PC-3 (cell line): Measurements from ENCODE around the gene RFLNA. TPM values are rescaled to one million over a fixed set of nuclear protein-coding genes. Genes with fewer than 3 reads are reported as not detected.

Source experiments
- ATAC-seq: fragments of 200-7000 bp; cut with Tn5 transposase; 2 replicates; pipeline ENCODE4 v1.9.1; 2020; ENCODE audit warnings: mild to moderate bottlenecking, moderate library complexity
- BruUV-seq: library from RNA; stranded (reverse); fragments of 400-500 nt; replicated peaks from 2 replicates; lab custom pipeline; 2021; lab: Mats Ljungman, UMichigan
- CTCF ChIA-PET: fragments of 300-600 bp; sonication (Branson Sonifier 250); formaldehyde crosslinking; loops from one replicate; lab custom pipeline; 2022; ENCODE audit warnings: antibody characterized with exemption; lab: Charles Lee
- POLR2A ChIA-PET: fragments of 300-600 bp; sonication (Branson Sonifier 250); formaldehyde crosslinking; loops from one replicate; lab custom pipeline; 2022; ENCODE audit warnings: antibody characterized with exemption; ENCODE audit not compliant: unreplicated experiment; lab: Charles Lee
- DNase-seq: peaks from one replicate; pipeline ENCODE4 v3.0.0-alpha.2; 2015
- H2AFZ ChIP-seq: fragments of 300-600 bp; sonication (generic); 2 replicates; pipeline ENCODE4 v1.6.0; 2016; ENCODE audit warnings: antibody characterized with exemption, low read length
- H3F3A ChIP-seq: fragments of 300-600 bp; sonication (generic); one replicate; pipeline ENCODE4 v1.6.0; 2017; ENCODE audit warnings: antibody characterized with exemption, low read length, control low read depth, mild to moderate bottlenecking; ENCODE audit not compliant: unreplicated experiment
- H3K27ac ChIP-seq: fragments of 300-600 bp; sonication (generic); 2 replicates; pipeline ENCODE4 v1.5.1; 2016; ENCODE audit warnings: mild to moderate bottlenecking, low read length
- H3K27me3 ChIP-seq: fragments of 300-600 bp; sonication (generic); 2 replicates; pipeline ENCODE4 v1.6.1; 2016; ENCODE audit warnings: low read length, mixed read lengths
- H3K36me3 ChIP-seq: fragments of 300-600 bp; sonication (generic); 2 replicates; pipeline ENCODE4 v1.6.1; 2016; ENCODE audit warnings: low read depth, mixed run types, low read length, mixed read lengths
- H3K4me1 ChIP-seq: fragments of 300-600 bp; sonication (generic); 2 replicates; pipeline ENCODE4 v1.5.1; 2016; ENCODE audit warnings: low read length; ENCODE audit not compliant: insufficient read depth
- H3K4me2 ChIP-seq: fragments of 300-600 bp; sonication (generic); 2 replicates; pipeline ENCODE4 v1.6.0; 2016; ENCODE audit warnings: low read length
- H3K4me3 ChIP-seq: fragments of 300-600 bp; sonication (generic); 2 replicates; pipeline ENCODE4 v1.5.1; 2016; ENCODE audit warnings: mild to moderate bottlenecking, low read length, mixed read lengths
- H3K79me2 ChIP-seq: fragments of 300-600 bp; sonication (generic); 2 replicates; pipeline ENCODE4 v1.6.1; 2017; ENCODE audit warnings: low read length, mixed read lengths
- H3K9ac ChIP-seq: fragments of 300-600 bp; sonication (generic); 2 replicates; pipeline ENCODE4 v1.6.0; 2016; ENCODE audit warnings: mild to moderate bottlenecking, low read length
- H3K9me2 ChIP-seq: fragments of 300-600 bp; sonication (generic); replicated peaks from 2 replicates; pipeline ENCODE4 v1.6.1; 2016; ENCODE audit warnings: mixed run types, low read length, mixed read lengths
- H3K9me3 ChIP-seq: fragments of 300-600 bp; sonication (generic); 2 replicates; pipeline ENCODE4 v1.6.1; 2016; ENCODE audit warnings: low read length, mixed read lengths
- H4K20me1 ChIP-seq: fragments of 300-600 bp; sonication (generic); 2 replicates; pipeline ENCODE4 v1.6.1; 2016; ENCODE audit warnings: low read length, mixed read lengths
- CTCF ChIP-seq: fragments of 300-600 bp; sonication (generic); conservative IDR thresholded peaks from 2 replicates; pipeline ENCODE4 v1.5.1; 2017; ENCODE audit warnings: antibody characterized with exemption, low read depth, mild to moderate bottlenecking, low read length
- EZH2 ChIP-seq: fragments of 300-600 bp; sonication (generic); IDR thresholded peaks from one replicate; pipeline ENCODE4 v1.6.1; 2017; ENCODE audit warnings: antibody characterized with exemption, mild to moderate bottlenecking, low read length; ENCODE audit not compliant: unreplicated experiment
- EZH2phosphoT487 ChIP-seq: fragments of 300-600 bp; sonication (generic); IDR thresholded peaks from 2 replicates; pipeline ENCODE4 v1.6.1; 2018; ENCODE audit warnings: mild to moderate bottlenecking, antibody characterized with exemption, low read length, borderline replicate concordance
- intact Hi-C: fragments of 100-400 bp; cut with micrococcal nuclease; formaldehyde crosslinking; loops from 2 replicates; pipeline ENCODE4 v1.9.0; 2023
- total RNA-seq: library from RNA; depleted of rRNA; stranded (reverse); fragments of >200 nt; gene quantifications from 2 replicates; pipeline ENCODE4 v1.2.3, GENCODE V29; 2014

The RFLNA gene
- total RNA-seq, 1 experiment from 2014 or later: not detected

GRCh38 chr12:124334266-124334665, 39.4 kb downstream of the RFLNA start:
- intact Hi-C loops: no loop called here
- H3K27ac ChIP-seq: no peak overlapping the region
- no peaks in the 10 kb centered on the region for H3K9me3 ChIP-seq
- no peak overlapping the region for H3K9ac ChIP-seq
- no peak for DNase-seq
- no peak overlapping the region for H3K4me3 ChIP-seq
- H3K27me3 ChIP-seq: no peaks in the 10 kb centered on the region
- no peak for ATAC-seq
- no peaks in the 10 kb centered on the region for H3K4me1 ChIP-seq
- H3K36me3 ChIP-seq: peaks cover 80% of the 10 kb centered on the region
- no peak for TF ChIP-seq EZH2phosphoT487
- TF ChIP-seq EZH2: no peak
- no peak for TF ChIP-seq CTCF
- H4K20me1 ChIP-seq: 0 out of 2 replicates have a peak, but pooled peaks cover 6% of the 10 kb centered on the region
- no peak overlapping the region for H2AFZ ChIP-seq
- no TSS peak for BruUV-seq
- CTCF ChIA-PET: no interaction called here
- POLR2A ChIA-PET: no interaction called here
- no peaks in the 10 kb centered on the region for H3K9me2 ChIP-seq
- H3K4me2 ChIP-seq: no peak overlapping the region
- H3F3A ChIP-seq: no peaks in the 10 kb centered on the region
- H3K79me2 ChIP-seq: no peaks in the 10 kb centered on the region

GRCh38 chr12:124334976-124335375, 40.1 kb downstream of the RFLNA start:
- intact Hi-C loops: no loop called here
- ATAC-seq: no peak

More at GRCh38 chr12:124334976-124335375, 40.1 kb downstream of the RFLNA start:
- H3K9ac ChIP-seq: no peak overlapping the region
- H4K20me1 ChIP-seq: 0 out of 2 replicates have a peak, but pooled peaks cover 6% of the 10 kb centered on the region
- no peaks in the 10 kb centered on the region for H3K9me3 ChIP-seq
- peaks cover 75% of the 10 kb centered on the region for H3K36me3 ChIP-seq
- H2AFZ ChIP-seq: no peak overlapping the region
- ChIA-PET CTCF (no interaction called here), POLR2A (no interaction called here)
- no TSS peak for BruUV-seq
- H3K9me2 ChIP-seq: no peaks in the 10 kb centered on the region
- H3K4me3 ChIP-seq: no peak overlapping the region
- no peaks in the 10 kb centered on the region for H3F3A ChIP-seq
- no peaks in the 10 kb centered on the region for H3K4me1 ChIP-seq
- H3K79me2 ChIP-seq: no peaks in the 10 kb centered on the region
- no peak for TF ChIP-seq EZH2phosphoT487
- no peak for TF ChIP-seq CTCF
- TF ChIP-seq EZH2: no peak
- no peak for DNase-seq
- H3K27ac ChIP-seq: no peak overlapping the region
- H3K4me2 ChIP-seq: no peak overlapping the region
- H3K27me3 ChIP-seq: no peaks in the 10 kb centered on the region
